SK-N-MC (cell line): ENCODE measurements around the gene PIGS.
"Not testable (repeated sequence)": the region's sequence is repeated elsewhere in the genome, so short reads cannot be mapped to it uniquely, and the experiment has no call there.

Experiments used
- DNase-seq: peaks from one replicate; pipeline ENCODE4 v3.0.0-alpha.2; 2011; ENCODE audit warnings: low read depth, low spot score
- H3K27ac ChIP-seq: fragments of 200-600 bp; sonication (generic); 2 replicates; pipeline ENCODE4 v1.5.1; 2016; ENCODE audit warnings: mixed run types
- H3K36me3 ChIP-seq: fragments of 200-600 bp; sonication (generic); 2 replicates; pipeline ENCODE4 v1.6.1; 2017; ENCODE audit warnings: antibody characterized with exemption, low read length, mixed read lengths; ENCODE audit not compliant: insufficient read depth
- H3K4me3 ChIP-seq: fragments of 200-600 bp; sonication (generic); 2 replicates; pipeline ENCODE4 v1.5.1; 2016
- H3K9ac ChIP-seq: fragments of 200-600 bp; sonication (generic); 2 replicates; pipeline ENCODE4 v1.8.0; 2017; ENCODE audit warnings: mixed run types, mixed read lengths; ENCODE audit not compliant: insufficient read length
- H3K9me3 ChIP-seq: fragments of 200-600 bp; sonication (generic); 2 replicates; pipeline ENCODE4 v1.6.1; 2017; ENCODE audit warnings: low read depth, mild to moderate bottlenecking, antibody characterized with exemption, low read length, moderate library complexity, mixed read lengths
- EZH2 ChIP-seq: fragments of 200-600 bp; sonication (generic); IDR thresholded peaks from one replicate; pipeline ENCODE4 v1.6.1; 2017; ENCODE audit warnings: antibody characterized with exemption
- FOXP2 ChIP-seq: optimal IDR thresholded peaks from 2 replicates; pipeline ENCODE3; 2011; ENCODE audit warnings: mild to moderate bottlenecking, moderate library complexity; ENCODE audit not compliant: insufficient read depth; ENCODE audit errors: extremely low read length, control extremely low read depth
- POLR2AphosphoS5 ChIP-seq: IDR thresholded peaks from 2 replicates; pipeline ENCODE4 v1.6.1; 2012; ENCODE audit warnings: mild to moderate bottlenecking, low read depth, low read length, borderline replicate concordance

The PIGS gene

GRCh38 chr17:28585851-28586250 lies 14.5 kb upstream of the PIGS start:
- no peak overlapping the region for H3K27ac ChIP-seq
- no peak overlapping the region for H3K9ac ChIP-seq
- DNase-seq = no peak
- H3K4me3 ChIP-seq = no peak overlapping the region
- peaks cover 89% of the 10 kb centered on the region for H3K36me3 ChIP-seq
- no peaks in the 10 kb centered on the region for H3K9me3 ChIP-seq
- TF ChIP-seq POLR2AphosphoS5 (no peak), EZH2 (no peak), FOXP2 (no peak)

- Histone ChIP-seq H3K36me3 (peaks cover 92% of the 10 kb centered on the region), H3K9ac (no peak overlapping the region), H3K9me3 (no peaks in the 10 kb centered on the region), H3K27ac (no peak overlapping the region), H3K4me3 (no peak overlapping the region)
- no peak for DNase-seq
- TF ChIP-seq POLR2AphosphoS5 = no peak
- no peak for TF ChIP-seq EZH2
These were observed 13.1 kb upstream of the PIGS start for GRCh38 chr17:28584434-28584833.

GRCh38 chr17:28582513-28582912 lies 11.2 kb upstream of the PIGS start:
- Histone ChIP-seq H3K9ac (no peak overlapping the region), H3K4me3 (no peak overlapping the region), H3K9me3 (no peaks in the 10 kb centered on the region), H3K27ac (no peak overlapping the region), H3K36me3 (peaks cover 93% of the 10 kb centered on the region)
- TF ChIP-seq FOXP2 (no peak), EZH2 (no peak), POLR2AphosphoS5 (no peak)
- DNase-seq = no peak

GRCh38 chr17:28580959-28581358 lies 9.6 kb upstream of the PIGS start:
- H3K36me3 ChIP-seq = peaks cover 86% of the 10 kb centered on the region
- no peaks in the 10 kb centered on the region for H3K9me3 ChIP-seq
- TF ChIP-seq POLR2AphosphoS5 = no peak
- no peak for TF ChIP-seq EZH2
- no peak for TF ChIP-seq FOXP2
- no peak overlapping the region for H3K27ac ChIP-seq
- no peak overlapping the region for H3K4me3 ChIP-seq
- DNase-seq = no peak
- no peak overlapping the region for H3K9ac ChIP-seq

- Histone ChIP-seq H3K4me3 (no peak overlapping the region), H3K36me3 (peaks cover 72% of the 10 kb centered on the region), H3K9me3 (no peaks in the 10 kb centered on the region), H3K27ac (no peak overlapping the region), H3K9ac (no peak overlapping the region)
- DNase-seq = no peak
- no peak for TF ChIP-seq EZH2
- TF ChIP-seq FOXP2 = no peak
- no peak for TF ChIP-seq POLR2AphosphoS5
These were observed 8.2 kb upstream of the PIGS start for GRCh38 chr17:28579526-28579925.

GRCh38 chr17:28578246-28579195 lies 7.2 kb upstream of the PIGS start:
- peaks cover 62% of the 10 kb centered on the region for H3K36me3 ChIP-seq
- no peaks in the 10 kb centered on the region for H3K9me3 ChIP-seq
- no peak overlapping the region for H3K27ac ChIP-seq
- H3K4me3 ChIP-seq = no peak overlapping the region
- TF ChIP-seq POLR2AphosphoS5 (no peak), EZH2 (no peak)
- H3K9ac ChIP-seq = no peak overlapping the region
- DNase-seq = no peak

GRCh38 chr17:28577466-28577824 lies 6.1 kb upstream of the PIGS start:
- peak overlapping the region; percentile 28; the same call in 1 of the 2 replicates for H3K27ac ChIP-seq
- TF ChIP-seq EZH2 = no peak
- TF ChIP-seq FOXP2 = no peak
- no peak for TF ChIP-seq POLR2AphosphoS5

GRCh38 chr17:28576758-28577465 lies 5.6 kb upstream of the PIGS start, which contains the start of gene ALDOC:
Gene ALDOC (minus strand): TSS chr17:28576895. CDS start chr17:28575532, 1,363 bp downstream.
- peak; percentile 51 for TF ChIP-seq POLR2AphosphoS5
- TF ChIP-seq EZH2 = no peak
- no peak for TF ChIP-seq FOXP2
- Histone ChIP-seq H3K27ac (peak within 1 kb of the TSS; percentile 28; the same call in 1 of the 2 replicates), H3K9ac (no peak within 1 kb of the TSS), H3K4me3 (no peak within 1 kb of the TSS), H3K9me3 (no peaks in the 10 kb centered on the region), H3K36me3 (peaks cover 46% of the 10 kb centered on the region)
- no peak for DNase-seq

More at GRCh38 chr17:28577466-28577824, 6.1 kb upstream of the PIGS start:
- Histone ChIP-seq H3K4me3 (no peak overlapping the region), H3K36me3 (peaks cover 51% of the 10 kb centered on the region), H3K9me3 (no peaks in the 10 kb centered on the region), H3K9ac (no peak overlapping the region)
- no peak for DNase-seq

- H3K4me3 ChIP-seq, H3K9ac ChIP-seq, DNase-seq, H3K9me3 ChIP-seq, H3K27ac ChIP-seq: not testable (repeated sequence)
- H3K36me3 ChIP-seq = peaks cover 41% of the 10 kb centered on the region
These were observed 4.7 kb upstream of the PIGS start for GRCh38 chr17:28576016-28576415.
